Osteocyte (in vitro differentiated cells): ENCODE data around the gene SLC35G4. TPM values are rescaled to one million over a fixed set of nuclear protein-coding genes. Genes with fewer than 3 reads are reported as not detected.
"Not testable (repeated sequence)": the region's sequence is repeated elsewhere in the genome, so short reads cannot be mapped to it uniquely, and the experiment has no call there.

ENCODE experiments used
- DNase-seq: peaks from one replicate; pipeline ENCODE4 v3.0.0; 2021; ENCODE audit warnings: mixed read lengths; ENCODE audit not compliant: unreplicated experiment; ENCODE audit errors: extremely low spot score
- H3K27ac Mint-ChIP-seq: one replicate; pipeline ENCODE4 v1.8.0; 2021; ENCODE audit warnings: mild to moderate bottlenecking, mixed read lengths; ENCODE audit not compliant: unreplicated experiment
- H3K27me3 Mint-ChIP-seq: one replicate; pipeline ENCODE4 v1.8.0; 2021; ENCODE audit warnings: mixed read lengths; ENCODE audit not compliant: unreplicated experiment
- H3K36me3 Mint-ChIP-seq: one replicate; pipeline ENCODE4 v1.8.0; 2021; ENCODE audit warnings: mixed read lengths; ENCODE audit not compliant: unreplicated experiment
- H3K4me1 Mint-ChIP-seq: one replicate; pipeline ENCODE4 v1.8.0; 2021; ENCODE audit warnings: mixed read lengths; ENCODE audit not compliant: unreplicated experiment
- H3K4me3 Mint-ChIP-seq: one replicate; pipeline ENCODE4 v1.8.0; 2021; ENCODE audit warnings: mild to moderate bottlenecking, moderate library complexity, mixed read lengths; ENCODE audit not compliant: unreplicated experiment
- H3K9me3 Mint-ChIP-seq: one replicate; pipeline ENCODE4 v1.8.0; 2021; ENCODE audit warnings: mixed read lengths; ENCODE audit not compliant: unreplicated experiment
- CTCF ChIP-seq: fragments of 200-600 bp; sonication (generic); IDR thresholded peaks from 2 replicates; pipeline ENCODE4 v1.5.0; 2021; ENCODE audit warnings: antibody characterized with exemption, mild to moderate bottlenecking, moderate library complexity
- long read RNA-seq: library from polyadenylated mRNA; unstranded; transcript quantifications from one replicate; pipeline ENCODE4 v2.0.0, GENCODE V29; 2021
- total RNA-seq: library from RNA; stranded (reverse); gene quantifications from 2 replicates; pipeline ENCODE4 v1.2.1, GENCODE V29; 2021

Gene SLC35G4
- total RNA-seq = not detected in 2 replicates
- long read RNA-seq = 0 reads

DNA sequence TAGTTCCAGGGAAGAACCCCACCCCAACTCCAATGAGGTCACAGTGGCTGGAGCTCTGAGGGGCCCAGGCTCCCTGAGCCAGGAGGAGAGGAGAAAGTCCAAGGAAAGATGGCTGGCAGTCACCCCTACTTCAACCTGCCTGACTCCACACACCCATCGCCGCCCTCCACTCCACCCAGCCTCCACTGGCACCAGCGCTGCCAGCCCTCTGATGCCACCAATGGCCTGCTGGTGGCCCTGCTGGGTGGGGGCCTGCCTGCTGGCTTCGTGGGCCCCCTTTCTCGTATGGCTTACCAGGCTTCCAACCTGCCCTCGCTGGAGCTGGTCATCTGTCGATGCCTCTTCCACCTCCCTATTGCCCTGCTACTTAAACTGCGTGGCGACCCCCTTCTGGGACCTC lies at the start of gene SLC35G4:
TSS of gene SLC35G4 (plus strand) at position 109 of the 400 bp plus-strand sequence. CDS start at position 109, 0 bp downstream.
- H3K4me1 Mint-ChIP-seq, H3K36me3 Mint-ChIP-seq, H3K9me3 Mint-ChIP-seq, DNase-seq, H3K27ac Mint-ChIP-seq, H3K4me3 Mint-ChIP-seq: not testable (repeated sequence)
- H3K27me3 Mint-ChIP-seq = peaks cover 28% of the 10 kb centered on the region

- Mint-ChIP-seq H3K27me3 (no peaks in the 10 kb centered on the region), H3K9me3 (no peaks in the 10 kb centered on the region), H3K36me3 (no peaks in the 10 kb centered on the region), H3K27ac (no peak overlapping the region), H3K4me3 (no peak overlapping the region), H3K4me1 (no peaks in the 10 kb centered on the region)
- DNase-seq = no peak
- TF ChIP-seq CTCF = no peak
Observed at GRCh38 chr18:11561293-11561692, 48.1 kb upstream of the SLC35G4 start.

GRCh38 chr18:11565716-11566115 lies 43.7 kb upstream of the SLC35G4 start:
- DNase-seq = no peak
- H3K9me3 Mint-ChIP-seq = no peaks in the 10 kb centered on the region
- H3K27ac Mint-ChIP-seq = no peak overlapping the region
- H3K36me3 Mint-ChIP-seq = no peaks in the 10 kb centered on the region
- H3K27me3 Mint-ChIP-seq = peaks cover 18% of the 10 kb centered on the region
- no peaks in the 10 kb centered on the region for H3K4me1 Mint-ChIP-seq
- H3K4me3 Mint-ChIP-seq = no peak overlapping the region
- no peak for TF ChIP-seq CTCF

DNA sequence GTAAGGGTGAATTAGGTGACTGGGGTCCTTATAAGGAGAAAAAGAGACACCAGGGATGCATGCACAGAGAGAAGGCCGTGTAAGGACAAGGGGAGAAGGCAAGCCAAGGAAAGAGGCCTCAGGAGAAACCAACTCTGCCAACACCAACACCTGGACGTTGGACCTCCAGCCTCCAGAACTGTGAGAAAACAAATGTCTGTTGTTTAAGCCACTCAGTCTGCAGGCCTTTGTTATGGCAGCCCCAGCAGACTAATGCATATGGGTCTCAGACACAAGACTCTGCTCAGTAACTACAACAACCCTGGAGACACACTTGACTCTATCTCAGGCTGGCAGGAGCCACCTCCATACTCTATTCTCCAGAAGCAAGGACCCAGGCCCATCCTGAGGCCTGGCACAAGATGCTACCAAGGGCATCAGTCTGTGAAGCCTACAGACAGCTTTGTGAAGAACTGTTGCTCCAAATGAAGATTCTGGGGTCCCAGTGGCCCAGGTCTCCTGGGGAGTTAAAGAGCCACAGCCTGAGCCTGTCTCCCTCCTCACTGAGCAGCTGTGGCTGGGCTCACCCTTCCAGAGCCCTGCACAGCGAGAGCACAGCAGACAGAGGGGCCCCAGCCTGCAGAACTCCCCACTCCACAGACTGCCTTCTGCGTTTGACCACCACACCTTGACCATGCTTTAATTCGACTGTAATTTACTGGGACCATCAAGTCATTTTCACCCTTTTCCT lies 43.0 kb upstream of the SLC35G4 start:
- no peaks in the 10 kb centered on the region for H3K4me1 Mint-ChIP-seq
- no peaks in the 10 kb centered on the region for H3K36me3 Mint-ChIP-seq
- peaks cover 18% of the 10 kb centered on the region for H3K27me3 Mint-ChIP-seq
- no peaks in the 10 kb centered on the region for H3K9me3 Mint-ChIP-seq
- H3K27ac Mint-ChIP-seq = no peak overlapping the region
- H3K4me3 Mint-ChIP-seq = no peak overlapping the region
- no peak for DNase-seq
- TF ChIP-seq CTCF = no peak

DNA sequence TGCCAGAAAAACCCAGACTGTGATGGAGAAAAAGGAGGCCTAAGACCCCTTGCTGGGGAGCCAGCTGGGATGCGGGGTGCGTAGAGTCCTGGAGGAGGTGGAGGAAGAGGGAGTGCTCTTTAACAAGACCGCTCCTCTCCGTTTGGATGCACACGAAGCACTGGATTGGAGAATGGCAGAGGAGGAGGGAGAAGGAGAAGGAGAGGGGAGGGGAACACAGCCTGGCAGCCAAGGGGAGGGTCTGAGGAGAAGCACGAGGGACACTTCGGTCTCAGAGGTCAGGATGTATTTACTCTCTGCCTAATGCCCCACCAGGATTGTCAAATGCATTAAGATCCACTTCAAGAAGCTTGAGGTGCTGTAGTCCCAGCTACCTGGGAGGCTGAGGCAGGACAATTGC lies 42.0 kb upstream of the SLC35G4 start:
- Mint-ChIP-seq H3K4me3 (no peak overlapping the region), H3K9me3 (no peaks in the 10 kb centered on the region), H3K4me1 (no peaks in the 10 kb centered on the region), H3K27me3 (peaks cover 22% of the 10 kb centered on the region), H3K36me3 (no peaks in the 10 kb centered on the region), H3K27ac (no peak overlapping the region)
- DNase-seq = no peak
- TF ChIP-seq CTCF = no peak
